ENCODE data around the gene TRIM59. TPM values are rescaled to one million over a fixed set of nuclear protein-coding genes. Genes with fewer than 3 reads are reported as not detected.

TRIM59 gene
- total and polyA plus RNA-seq, 9 of the 15 experiments (the other 6 are each of a cell fraction or from before 2014, with no cell fraction given), result 16.8 to 101 (median 34.8) TPM

GRCh38 chr3:160486459-160486869 lies 36.9 kb upstream of the TRIM59 start:
- H3K9me3 ChIP-seq (replicated peaks; ENCODE audit: control insufficient read depth, insufficient read depth, low read depth, low read length), result no peaks in the 10 kb centered on the region
- H3K27ac ChIP-seq (ENCODE audit: extremely low read depth, low read depth, low read length), result no peak overlapping the region
- H2AFZ ChIP-seq (ENCODE audit: low read depth, low read length), result no peak overlapping the region
- in situ Hi-C loops (cut with MboI), result loop anchor here (10.0 kb wide), 2 partner anchors 332 to 452 kb away; no protein-coding TSS in a partner anchor
- no peak overlapping the region for H3K9ac ChIP-seq (ENCODE audit: insufficient read depth in 1 of 2, low read depth in 2 of 2, low read length in 2 of 2)
- H3K79me2 ChIP-seq (ENCODE audit: control insufficient read depth, insufficient read depth, low read length), result no peaks in the 10 kb centered on the region
- no peaks in the 10 kb centered on the region for H3K27me3 ChIP-seq (ENCODE audit: control insufficient read depth in 2 of 2, insufficient read depth in 2 of 2, low read length in 2 of 2)
- H3K4me1 ChIP-seq (replicated peaks in 1 of 2; ENCODE audit: control insufficient read depth in 2 of 2, insufficient read depth in 2 of 2, low read length in 2 of 2), result no peaks in the 10 kb centered on the region
- 2% methylated on average over 2 of the region's 2 CpGs for WGBS (ENCODE audit: insufficient coverage, low coverage, missing lambda C conversion rate)
- no peak overlapping the region for H3K4me2 ChIP-seq (ENCODE audit: insufficient read depth, low read length)
- no peaks in the 10 kb centered on the region for H3K36me3 ChIP-seq (ENCODE audit: control insufficient read depth, insufficient read depth, low read length)
- H3K4me3 ChIP-seq, result no peak overlapping the region
- no peaks in the 10 kb centered on the region for H4K20me1 ChIP-seq (replicated peaks; ENCODE audit: control insufficient read depth, insufficient read depth, low read length)
- no TSS peak for BruUV-seq (replicated peaks)
- ATAC-seq (peak; percentile 26; the same call in 2 of the 3 replicates), FAIRE-seq (no peak), DNase-seq (ENCODE audit: extremely low read depth in 1 of 4, low spot score in 3 of 4) (peak in 1 of 4 experiments; percentile 67)
- ChIA-PET CTCF (ENCODE audit: low intra/inter-chr PET ratio) (interaction anchor here (1.1 to 1.4 kb wide), 2 partner anchors 323 to 602 kb away, joined by 4 read pairs; no protein-coding TSS in a partner anchor), POLR2A (no interaction called here)
- intact Hi-C loops (cut with micrococcal nuclease), result loop anchor here (1.0 to 10.0 kb wide), 4 partner anchors 39 to 452 kb away; partner anchors contain the start of gene TRIM59
- no peaks in the 10 kb centered on the region for H3K9me1 ChIP-seq (ENCODE audit: control insufficient read depth, insufficient read depth, low read length)
- peak; percentile 46; the same call in 1 of the 2 replicates for TF ChIP-seq DEAF1 (CRISPR knock-in tag; IDR thresholded peaks at IDR 0.05)
- TF ChIP-seq SMC3 (conservative IDR thresholded peaks at IDR 0.05; ENCODE audit: insufficient read depth, low read depth, low read length), result 0 out of 2 replicates have a peak, but pooled peaks have one; percentile 31
- TF ChIP-seq CCNT2 (IDR thresholded peaks at IDR 0.05; ENCODE audit: borderline replicate concordance, extremely low read depth, insufficient read length, low read depth, low read length), result no peak
- no peak for TF ChIP-seq RCOR1 (IDR thresholded peaks at IDR 0.05; ENCODE audit: borderline replicate concordance in 1 of 2, low read depth in 2 of 2, low read length in 2 of 2)
- peak; percentile 43; the same call in 1 of the 2 replicates for TF ChIP-seq ARID3A (IDR thresholded peaks at IDR 0.05; ENCODE audit: borderline replicate concordance, low read depth, low read length)
- TF ChIP-seq CTCF (IDR thresholded peaks at IDR 0.05 in 2 of 3, conservative IDR thresholded peaks at IDR 0.05 in 1 of 3; ENCODE audit: insufficient read depth in 2 of 3, low read depth in 1 of 3, low read length in 3 of 3), result peak in 2 of 3 experiments; percentile 36 to 70; a peak in 3 of 6 replicates
- TF ChIP-seq TFAM (CRISPR knock-in tag; conservative IDR thresholded peaks at IDR 0.05), result no peak
- peak; percentile 64 to 80 for TF ChIP-seq RAD21 (CRISPR knock-in tag; conservative IDR thresholded peaks at IDR 0.05 in 1 of 2, IDR thresholded peaks at IDR 0.05 in 1 of 2)
